SJCRH30 (cell line): ENCODE data around the gene MISFA. TPM values are rescaled to one million over a fixed set of nuclear protein-coding genes. Genes with fewer than 3 reads are reported as not detected.
A peak's percentile ranks its signal among the peaks of the same experiment; 100 is the strongest.
"Not testable (repeated sequence)": the region's sequence is repeated elsewhere in the genome, so short reads cannot be mapped to it uniquely, and the experiment has no call there.

Experiments
- DNase-seq, 2 experiments: peaks; one replicate each; pipeline ENCODE4 v3.0.0-alpha.2; 2015 to 2020
- H3K27ac ChIP-seq: fragments of 250-450 bp; sonication (Bioruptor Pico); 2 replicates; pipeline ENCODE4 v1.5.1; 2020; ENCODE audit warnings: mild to moderate bottlenecking, moderate library complexity
- H3K27me3 ChIP-seq: fragments of 250-450 bp; sonication (Bioruptor Pico); 2 replicates; pipeline ENCODE4 v1.5.1; 2020; ENCODE audit warnings: mild to moderate bottlenecking, moderate library complexity
- H3K36me3 ChIP-seq: fragments of 250-450 bp; sonication (Bioruptor Pico); 2 replicates; pipeline ENCODE4 v1.5.1; 2020; ENCODE audit warnings: mild to moderate bottlenecking, moderate library complexity
- H3K4me1 ChIP-seq: fragments of 250-450 bp; sonication (Bioruptor Pico); 2 replicates; pipeline ENCODE4 v1.5.1; 2020; ENCODE audit warnings: mild to moderate bottlenecking, moderate library complexity
- H3K4me3 ChIP-seq: fragments of 250-450 bp; sonication (Bioruptor Pico); 2 replicates; pipeline ENCODE4 v1.5.1; 2020; ENCODE audit warnings: mild to moderate bottlenecking, moderate library complexity
- H3K9me3 ChIP-seq: fragments of 250-450 bp; sonication (Bioruptor Pico); replicated peaks from 2 replicates; pipeline ENCODE4 v1.5.1; 2020; ENCODE audit warnings: mild to moderate bottlenecking, moderate library complexity
- total RNA-seq: library from RNA; depleted of rRNA; stranded (reverse); fragments of >200 nt; shearing (Covaris generic); gene quantifications from 2 replicates; pipeline ENCODE4 v1.2.3, GENCODE V29; 2014; rRNA removed

MISFA gene
- total RNA-seq: 2.1 and 2.5 TPM in 2 replicates

DNA sequence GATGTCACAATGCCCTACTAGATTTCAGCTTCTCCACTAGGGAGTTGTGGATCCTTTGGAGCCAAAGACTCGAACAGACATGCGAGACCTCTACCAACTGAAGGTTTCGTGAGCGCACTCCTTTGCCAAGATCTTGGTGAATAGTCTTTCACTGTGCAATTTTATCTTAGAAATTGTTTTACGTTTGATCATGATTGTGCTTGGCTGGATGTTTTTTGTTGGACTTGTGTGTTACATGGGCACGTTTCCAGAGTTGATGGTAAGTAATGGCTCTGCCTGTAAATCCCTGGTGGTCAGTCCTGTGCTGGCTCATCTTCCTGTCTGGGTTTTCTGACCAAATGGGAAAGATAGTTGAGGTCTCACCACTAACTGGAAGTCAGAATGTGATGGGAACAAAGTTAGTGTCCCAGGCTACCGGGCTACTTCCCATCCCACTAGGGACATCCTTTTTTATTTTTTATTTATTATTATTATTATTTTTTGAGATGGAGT lies at the start of gene MISFA:
Gene MISFA, plus strand, starts transcription at position 51 of the 492 bp plus-strand sequence. Its CDS starts 140 bp downstream, at position 191.
- Histone ChIP-seq H3K27me3 (no peaks in the 10 kb centered on the region), H3K4me3 (no peak within 1 kb of the TSS), H3K36me3 (peaks cover 9% of the 10 kb centered on the region; the same call in 1 of the 2 replicates), H3K9me3 (no peaks in the 10 kb centered on the region), H3K4me1 (no peaks in the 10 kb centered on the region), H3K27ac (no peak within 1 kb of the TSS)
- no peak for DNase-seq

DNA sequence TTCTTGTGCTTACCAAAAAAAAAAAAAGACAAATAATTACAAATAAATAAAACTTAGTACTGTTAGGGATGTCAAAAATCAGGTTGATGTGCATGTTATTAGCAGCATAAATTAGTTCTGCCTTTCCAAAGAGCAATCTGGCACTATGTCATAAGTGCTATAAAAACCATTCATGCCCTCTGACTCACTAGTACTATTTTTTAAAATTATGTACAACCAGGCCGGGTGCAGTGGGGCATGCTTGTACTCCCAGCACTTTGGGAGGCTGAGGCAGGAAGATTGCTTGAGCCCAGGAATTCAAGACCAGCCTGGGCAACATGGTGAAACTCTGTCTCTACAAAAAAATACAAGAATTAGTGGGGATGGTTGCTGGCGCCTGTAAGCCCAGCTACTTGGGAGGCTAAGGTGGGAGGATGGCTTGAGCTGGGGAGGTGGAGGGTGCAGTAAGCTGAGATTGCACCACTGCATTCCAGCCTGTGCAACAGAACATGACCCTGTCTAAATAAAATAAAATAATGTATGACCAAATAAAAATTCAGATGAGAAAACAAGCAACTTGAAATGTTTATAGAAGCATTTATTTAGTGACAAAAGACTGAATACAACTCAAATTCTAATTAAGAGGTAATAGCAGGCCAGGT lies 36.4 kb upstream of the MISFA start:
- Histone ChIP-seq H3K9me3 (no peaks in the 10 kb centered on the region), H3K4me1 (no peaks in the 10 kb centered on the region), H3K4me3 (no peak overlapping the region), H3K27ac (no peak overlapping the region), H3K36me3 (0 out of 2 replicates have a peak, but pooled peaks cover under 1% of the 10 kb centered on the region), H3K27me3 (no peaks in the 10 kb centered on the region)
- no peak for DNase-seq

DNA sequence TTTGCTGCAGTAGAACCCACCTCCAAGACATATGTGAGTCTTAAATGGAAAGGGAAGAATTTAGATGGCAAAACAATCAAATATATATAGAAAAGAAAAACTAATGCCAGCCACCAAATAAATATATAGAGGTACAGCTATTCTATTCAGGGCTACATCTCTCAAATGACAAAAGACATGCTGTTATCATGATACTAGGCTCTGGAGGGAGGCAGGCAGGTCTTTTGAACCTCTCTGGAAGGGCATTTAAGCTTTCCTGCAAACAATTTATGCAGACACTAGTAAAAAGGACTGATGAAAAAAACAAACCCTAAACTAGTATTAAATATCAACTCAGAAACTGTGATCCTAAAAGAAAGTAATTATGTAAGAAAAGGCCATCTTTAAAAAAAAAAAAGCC lies 35.4 kb upstream of the MISFA start:
- H3K27ac ChIP-seq: no peak overlapping the region
- no peak for DNase-seq
- no peak overlapping the region for H3K4me3 ChIP-seq
- no peaks in the 10 kb centered on the region for H3K27me3 ChIP-seq
- no peaks in the 10 kb centered on the region for H3K4me1 ChIP-seq
- 0 out of 2 replicates have a peak, but pooled peaks cover 4% of the 10 kb centered on the region for H3K36me3 ChIP-seq
- H3K9me3 ChIP-seq: no peaks in the 10 kb centered on the region

DNA sequence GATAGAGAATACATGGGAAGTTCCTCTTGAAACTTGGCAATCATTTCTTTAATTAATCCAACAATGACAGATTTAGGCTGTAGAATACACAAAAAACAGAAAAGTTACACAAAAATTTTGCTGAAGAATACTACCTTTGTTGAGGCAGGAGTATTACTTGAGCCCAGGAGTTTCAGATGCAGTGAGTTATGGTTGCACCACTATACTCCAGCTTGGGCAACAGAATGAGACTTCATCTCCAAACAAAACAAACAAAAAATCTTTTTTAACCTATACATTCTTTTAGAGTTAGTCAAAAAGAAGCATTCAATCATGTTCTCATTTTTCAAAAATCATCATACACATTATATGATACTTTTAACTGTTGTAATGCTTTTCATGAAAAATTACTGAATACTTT lies 33.2 kb upstream of the MISFA start:
- Histone ChIP-seq H3K4me1 (no peaks in the 10 kb centered on the region), H3K9me3 (no peaks in the 10 kb centered on the region), H3K4me3 (no peak overlapping the region)

DNA sequence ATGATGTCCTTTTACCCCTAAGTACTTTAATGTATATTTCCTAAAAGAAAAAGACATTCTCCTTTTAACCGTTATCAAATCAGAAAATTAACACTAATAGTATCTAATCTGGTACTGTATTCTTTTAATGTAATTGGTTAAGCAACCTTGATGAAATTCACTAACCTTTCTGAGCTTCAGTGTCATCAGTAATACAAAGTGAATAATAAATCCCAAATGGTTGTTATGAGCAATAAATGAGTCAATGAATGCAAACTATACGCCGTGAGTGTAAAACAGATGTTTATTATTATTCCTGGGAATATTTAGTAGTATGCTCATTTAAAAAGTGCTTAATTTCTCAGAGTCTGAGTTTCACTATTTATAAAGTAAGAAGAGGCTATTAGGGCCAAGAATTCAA lies 32.5 kb upstream of the MISFA start:
- no peak for DNase-seq

More for the DNA sequence above, 33.2 kb upstream of the MISFA start:
- no peaks in the 10 kb centered on the region for H3K27me3 ChIP-seq
- DNase-seq: no peak
- H3K27ac ChIP-seq: no peak overlapping the region
- H3K36me3 ChIP-seq: peaks cover 4% of the 10 kb centered on the region; the same call in 1 of the 2 replicates

DNA sequence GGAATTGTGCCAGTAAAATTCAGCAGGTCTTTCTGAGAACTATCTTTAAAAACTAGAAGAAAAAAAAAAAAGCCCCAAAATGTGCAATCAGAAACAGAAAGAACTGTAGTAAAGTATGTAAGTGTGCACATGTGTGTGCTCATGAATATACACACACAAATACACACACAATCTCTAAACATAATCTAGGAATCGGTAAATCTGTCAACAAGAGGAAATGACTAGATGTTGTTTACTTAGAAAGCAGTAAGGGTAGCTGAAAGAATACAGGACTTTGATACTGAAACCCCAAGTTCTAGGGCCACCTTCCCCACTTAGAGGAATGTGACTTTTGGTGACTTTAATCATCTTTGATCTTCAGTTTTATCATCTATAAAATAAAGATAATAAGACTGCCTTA lies 24.2 kb upstream of the MISFA start:
- Histone ChIP-seq H3K4me1 (no peaks in the 10 kb centered on the region), H3K27ac (no peak overlapping the region), H3K36me3 (peaks cover 3% of the 10 kb centered on the region)

More for the DNA sequence above, 32.5 kb upstream of the MISFA start:
- Histone ChIP-seq H3K4me1 (no peaks in the 10 kb centered on the region), H3K36me3 (peaks cover 4% of the 10 kb centered on the region; the same call in 1 of the 2 replicates), H3K9me3 (no peaks in the 10 kb centered on the region), H3K27ac (no peak overlapping the region), H3K27me3 (no peaks in the 10 kb centered on the region), H3K4me3 (no peak overlapping the region)

DNA sequence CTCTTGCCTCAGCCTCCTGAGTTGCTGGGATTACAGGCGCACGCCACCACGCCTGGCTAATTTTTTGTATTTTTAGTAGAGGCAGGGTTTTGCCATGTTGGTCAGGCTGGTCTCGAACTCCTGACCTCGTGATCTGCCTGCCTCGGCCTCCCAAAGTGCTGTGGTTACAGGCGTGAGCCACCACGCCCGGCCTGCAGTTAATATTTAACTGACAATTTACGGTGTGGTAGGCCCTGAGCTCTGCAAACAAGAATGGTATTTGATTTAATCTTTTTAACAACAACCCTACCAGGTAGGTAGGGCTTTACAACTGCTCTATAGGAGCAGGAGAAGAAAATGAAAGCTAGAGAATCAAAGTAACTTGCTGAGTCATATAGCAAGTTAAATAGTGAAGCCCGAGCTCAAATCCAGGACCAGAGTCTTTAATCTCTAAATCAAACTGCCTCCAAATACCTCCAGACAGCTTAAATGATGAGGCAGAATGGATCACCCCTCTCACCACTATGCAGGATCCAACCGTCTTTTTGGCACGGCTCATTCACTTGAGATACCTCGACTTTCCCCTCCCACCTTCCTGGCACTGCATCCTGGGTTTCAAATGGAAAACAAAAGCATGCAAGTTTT lies 20.5 kb upstream of the MISFA start:
- DNase-seq: no peak
- Histone ChIP-seq H3K27me3 (no peaks in the 10 kb centered on the region), H3K4me3 (no peak overlapping the region), H3K36me3 (peaks cover 3% of the 10 kb centered on the region), H3K9me3 (no peaks in the 10 kb centered on the region), H3K4me1 (no peaks in the 10 kb centered on the region), H3K27ac (no peak overlapping the region)

More for the DNA sequence above, 24.2 kb upstream of the MISFA start:
- H3K27me3 ChIP-seq: no peaks in the 10 kb centered on the region
- no peaks in the 10 kb centered on the region for H3K9me3 ChIP-seq
- DNase-seq: no peak
- no peak overlapping the region for H3K4me3 ChIP-seq

DNA sequence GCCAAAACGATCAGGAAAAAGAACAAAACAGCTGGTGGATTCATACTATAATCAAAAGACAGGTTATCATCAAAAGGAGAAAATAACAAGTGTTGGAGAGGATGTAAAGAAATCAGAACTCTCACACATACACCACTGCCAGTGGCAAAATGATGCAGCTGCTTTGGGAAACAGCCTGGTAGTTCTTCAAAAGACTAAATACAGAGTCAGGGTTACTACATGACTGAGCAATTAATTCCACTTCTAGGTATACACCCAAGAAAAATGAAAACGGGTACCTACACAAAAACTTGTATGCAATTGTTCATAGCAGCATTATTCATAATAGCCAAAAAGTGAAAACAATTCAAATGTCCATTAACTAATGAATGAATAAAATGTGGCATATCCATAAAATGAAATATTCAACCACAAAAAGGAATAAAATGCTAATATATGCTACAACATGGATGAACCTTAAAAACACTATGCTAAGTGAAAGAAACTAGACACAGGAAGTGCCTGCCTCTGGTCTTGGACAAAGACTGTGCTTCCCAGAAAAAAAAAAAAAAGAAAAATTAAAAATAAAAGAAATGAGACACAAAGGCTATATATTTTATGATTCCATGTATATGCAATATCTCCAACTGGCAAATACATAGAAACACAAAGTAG lies 19.3 kb upstream of the MISFA start:
- Histone ChIP-seq H3K27me3 (no peaks in the 10 kb centered on the region), H3K9me3 (no peaks in the 10 kb centered on the region), H3K4me3 (no peak overlapping the region), H3K4me1 (no peaks in the 10 kb centered on the region), H3K36me3 (peaks cover 3% of the 10 kb centered on the region; the same call in 1 of the 2 replicates), H3K27ac (no peak overlapping the region)
- no peak for DNase-seq

DNA sequence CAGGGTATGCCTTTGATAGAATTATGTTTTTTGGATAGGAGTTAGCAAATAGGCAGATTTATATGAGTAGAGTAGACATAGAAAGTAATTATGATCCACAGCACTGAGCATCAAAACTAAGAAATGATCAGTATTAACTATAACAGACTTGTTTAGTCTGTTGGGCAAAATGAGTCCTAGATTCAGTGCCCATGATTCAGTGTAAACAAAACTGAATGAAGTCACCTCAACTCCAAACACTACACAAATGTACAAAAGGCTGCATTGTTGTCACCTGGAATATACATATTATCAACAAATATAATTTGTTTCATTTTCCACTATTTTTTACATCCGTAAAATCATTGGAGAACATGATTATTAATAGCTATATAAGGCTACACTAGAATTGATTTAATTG lies 17.8 kb upstream of the MISFA start:
- Histone ChIP-seq H3K9me3 (no peaks in the 10 kb centered on the region), H3K36me3 (peaks cover 3% of the 10 kb centered on the region; the same call in 1 of the 2 replicates), H3K27me3 (no peaks in the 10 kb centered on the region), H3K27ac (no peak overlapping the region), H3K4me3 (no peak overlapping the region), H3K4me1 (no peaks in the 10 kb centered on the region)
- DNase-seq: no peak

DNA sequence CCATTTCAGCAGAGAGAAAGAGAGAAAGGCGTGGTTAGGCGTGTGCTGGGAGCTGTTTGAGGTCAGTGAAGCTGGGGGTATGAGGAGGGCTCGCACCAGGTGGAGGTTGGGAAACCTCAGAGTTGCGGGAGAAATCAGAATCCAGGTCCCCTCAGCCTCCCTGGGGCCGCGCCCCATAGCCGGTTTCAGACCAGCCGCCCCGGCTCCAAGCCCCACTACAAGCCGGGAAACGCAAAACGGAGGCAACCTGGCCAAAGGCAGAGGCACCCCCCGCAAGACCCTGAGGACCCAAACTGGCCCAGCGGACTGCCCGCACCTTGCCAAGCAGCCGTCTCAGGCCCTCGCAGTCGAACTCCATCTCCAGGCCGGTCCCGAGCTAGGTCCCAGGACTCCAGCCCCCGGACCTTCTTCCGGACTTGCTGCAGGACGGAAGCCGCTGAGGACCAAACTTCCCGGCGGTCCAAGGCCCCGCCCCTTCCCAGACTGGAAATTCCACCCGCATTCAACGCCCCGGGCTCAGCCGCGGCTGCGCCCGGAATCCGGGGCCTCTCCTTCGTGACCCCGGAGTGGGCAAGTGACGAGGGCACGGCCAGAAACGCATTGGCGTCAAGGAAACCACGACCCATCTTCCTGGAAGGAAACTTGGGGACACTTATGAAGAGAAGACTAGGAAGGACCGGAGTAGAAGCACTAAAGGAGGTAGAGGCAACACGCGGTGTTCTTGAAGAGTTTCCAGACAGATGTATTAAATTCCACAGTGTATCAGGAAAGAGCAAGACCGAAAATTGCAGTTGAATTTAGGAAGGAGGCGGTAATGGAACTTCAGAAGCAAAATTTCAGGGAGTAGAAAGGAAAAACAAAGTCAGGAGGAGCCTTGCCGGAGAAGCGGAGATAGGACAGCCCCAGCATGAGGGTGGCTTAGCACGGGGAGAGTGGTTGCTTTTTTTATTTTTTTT lies 11.0 kb upstream of the MISFA start, which contains the start of gene UEVLD:
Gene UEVLD, minus strand, starts transcription at position 438 of the 956 bp plus-strand sequence. Its CDS starts 80 bp downstream, at position 358.
- Histone ChIP-seq H3K36me3 (no peaks in the 10 kb centered on the region), H3K27ac (peak within 1 kb of the TSS; percentile 58), H3K27me3 (no peaks in the 10 kb centered on the region), H3K9me3 (no peaks in the 10 kb centered on the region), H3K4me3 (peak within 1 kb of the TSS; percentile 88), H3K4me1 (no peaks in the 10 kb centered on the region)
- DNase-seq: peak; percentile 92 to 94

DNA sequence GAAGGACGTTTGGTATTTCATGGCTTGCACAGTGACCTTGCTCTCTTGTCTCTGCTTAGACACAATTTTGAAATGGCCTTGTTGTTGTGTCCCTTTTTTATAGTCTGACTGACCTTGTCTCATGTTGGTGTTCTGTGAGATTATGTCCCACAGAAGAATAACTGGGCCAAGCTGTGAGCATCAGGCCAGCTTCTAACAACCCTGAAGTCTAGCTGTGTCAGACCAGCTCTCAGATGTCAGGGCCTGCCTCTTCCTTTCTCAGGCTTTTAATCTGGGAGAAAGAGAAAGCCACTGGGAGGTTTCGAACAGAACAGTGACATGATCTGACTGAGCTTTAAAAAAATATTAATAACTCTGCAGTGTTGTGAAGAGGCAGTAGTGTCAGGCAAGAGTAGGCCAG lies 9.0 kb upstream of the MISFA start:
- no peak for DNase-seq
- Histone ChIP-seq H3K36me3 (peaks cover 4% of the 10 kb centered on the region; the same call in 1 of the 2 replicates), H3K27ac (no peak overlapping the region), H3K27me3 (no peaks in the 10 kb centered on the region), H3K9me3 (no peaks in the 10 kb centered on the region), H3K4me3 (no peak overlapping the region), H3K4me1 (no peaks in the 10 kb centered on the region)

DNA sequence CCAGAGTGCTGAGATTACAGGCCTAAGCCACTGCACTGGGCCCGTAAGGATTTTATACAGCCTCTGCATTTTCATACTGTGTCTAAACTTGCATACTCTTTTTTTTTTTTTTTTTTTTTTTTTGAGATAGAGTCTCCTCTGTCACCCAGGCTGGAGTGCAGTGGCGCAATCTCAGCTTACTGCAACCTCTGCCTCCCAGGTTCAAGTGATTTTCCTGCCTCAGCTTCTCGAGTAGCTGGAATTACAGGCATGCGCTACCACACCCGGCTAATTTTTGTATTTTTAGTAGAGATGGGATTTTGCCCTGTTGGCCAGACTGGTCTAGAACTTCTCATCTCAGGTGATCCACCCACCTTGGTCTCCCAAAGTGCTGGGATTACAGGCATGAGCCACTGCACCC lies 5.5 kb upstream of the MISFA start:
- H3K27me3 ChIP-seq, DNase-seq, H3K4me3 ChIP-seq, H3K4me1 ChIP-seq, H3K36me3 ChIP-seq, H3K9me3 ChIP-seq, H3K27ac ChIP-seq: not testable (repeated sequence)

DNA sequence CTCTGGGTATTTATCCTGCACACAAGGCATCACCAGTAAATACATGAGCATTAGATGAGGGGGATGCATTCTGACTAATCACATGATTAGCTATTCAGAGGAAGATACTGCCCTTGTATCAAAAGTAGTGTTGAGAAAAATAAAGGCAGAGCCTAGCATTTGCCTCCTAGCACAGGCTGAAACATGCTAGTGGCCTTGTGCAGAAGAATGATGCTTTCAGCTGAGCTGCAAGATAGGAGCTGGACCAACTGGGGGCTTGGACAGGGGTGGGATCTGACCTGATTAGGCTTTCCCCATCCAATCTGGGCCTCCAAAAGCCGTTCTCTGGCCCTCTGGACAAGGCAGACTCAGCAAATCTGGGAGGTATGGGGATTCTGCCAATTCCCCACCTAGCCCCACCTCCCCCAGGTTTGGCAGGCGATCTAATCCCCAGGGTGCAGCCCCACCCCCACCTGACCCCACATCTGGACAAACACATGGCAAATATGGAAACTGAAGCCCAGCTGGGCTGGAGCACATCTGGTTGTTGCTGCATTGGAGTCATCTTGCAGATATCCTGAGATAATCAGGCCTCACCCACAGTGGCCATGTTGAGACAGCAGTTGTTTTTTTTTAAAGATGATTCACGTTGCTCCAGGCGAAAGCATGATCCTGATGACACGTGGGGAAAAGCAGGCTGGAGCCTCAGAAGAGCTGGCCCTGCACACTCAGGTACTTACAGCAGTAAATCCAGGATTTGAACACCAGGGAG lies 4.4 kb upstream of the MISFA start:
- no peaks in the 10 kb centered on the region for H3K4me1 ChIP-seq
- no peaks in the 10 kb centered on the region for H3K27me3 ChIP-seq
- H3K9me3 ChIP-seq: no peaks in the 10 kb centered on the region
- peaks cover 4% of the 10 kb centered on the region; the same call in 1 of the 2 replicates for H3K36me3 ChIP-seq
- H3K4me3 ChIP-seq: no peak overlapping the region
- H3K27ac ChIP-seq: no peak overlapping the region
- DNase-seq: no peak
